ENCODE measurements around the gene OR9G1. TPM values are rescaled to one million over a fixed set of nuclear protein-coding genes. Genes with fewer than 3 reads are reported as not detected.

The OR9G1 gene
- total and polyA plus RNA-seq, 2 of the 8 experiments (the other 6 are each of a cell fraction or from before 2014, with no cell fraction given) = not detected

GRCh38 chr11:56705784-56706396, 7.0 kb downstream of the OR9G1 start (continued):
- TF ChIP-seq, protein P1, sequence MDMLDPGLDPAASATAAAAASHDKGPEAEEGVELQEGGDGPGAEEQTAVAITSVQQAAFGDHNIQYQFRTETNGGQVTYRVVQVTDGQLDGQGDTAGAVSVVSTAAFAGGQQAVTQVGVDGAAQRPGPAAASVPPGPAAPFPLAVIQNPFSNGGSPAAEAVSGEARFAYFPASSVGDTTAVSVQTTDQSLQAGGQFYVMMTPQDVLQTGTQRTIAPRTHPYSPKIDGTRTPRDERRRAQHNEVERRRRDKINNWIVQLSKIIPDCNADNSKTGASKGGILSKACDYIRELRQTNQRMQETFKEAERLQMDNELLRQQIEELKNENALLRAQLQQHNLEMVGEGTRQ (IDR thresholded peaks at IDR 0.05; ENCODE audit: low read length) = no peak
- TF ChIP-seq HDAC2 (IDR thresholded peaks at IDR 0.05; ENCODE audit: borderline replicate concordance in 1 of 2, low read depth in 2 of 2, low read length in 2 of 2) = no peak
- TF ChIP-seq BRCA1 (IDR thresholded peaks at IDR 0.05; ENCODE audit: low read depth, low read length) = no peak
- TF ChIP-seq HDAC6 (IDR thresholded peaks at IDR 0.05; ENCODE audit: low read depth, low read length) = no peak
- TF ChIP-seq CHD2 (IDR thresholded peaks at IDR 0.05; ENCODE audit: low read length) = no peak

All from H1 (cell line).